Stimulated activated CD8-positive, alpha-beta memory T cell treated with anti-CD3 and anti-CD28 coated beads, Interleukin-2, amount 100 ng/mL, for 48 hours (primary cell): ENCODE data around the gene HNRNPU.

Experiments used
- DNase-seq, 2 donors: peaks; one replicate each; pipeline ENCODE4 v3.0.0-alpha.2; 2020; ENCODE audit warnings: low read depth in 2 of 2

Gene HNRNPU

GRCh38 chr1:244864253-244865027 lies at the start of gene HNRNPU:
TSS of gene HNRNPU (minus strand) at chr1:244864543. CDS start at chr1:244864307, 236 bp downstream.
- DNase-seq = peak; percentile 94 to 97

GRCh38 chr1:244913806-244914205 lies 49.5 kb upstream of the HNRNPU start:
- no peak for DNase-seq

GRCh38 chr1:244904119-244904518 lies 39.8 kb upstream of the HNRNPU start:
- DNase-seq = no peak

GRCh38 chr1:244901400-244902015 lies 37.2 kb upstream of the HNRNPU start:
- no peak for DNase-seq

GRCh38 chr1:244897476-244898254 lies 33.3 kb upstream of the HNRNPU start:
- no peak for DNase-seq

GRCh38 chr1:244896550-244896949 lies 32.2 kb upstream of the HNRNPU start:
- DNase-seq = no peak

- DNase-seq = no peak
Measured at GRCh38 chr1:244893836-244894235, 29.5 kb upstream of the HNRNPU start.

- DNase-seq = no peak
Measured at GRCh38 chr1:244887281-244887680, 22.9 kb upstream of the HNRNPU start.

GRCh38 chr1:244881552-244882280 lies 17.4 kb upstream of the HNRNPU start:
- no peak for DNase-seq

- no peak for DNase-seq
Measured at GRCh38 chr1:244878681-244879080, 14.3 kb upstream of the HNRNPU start.

- DNase-seq = no peak
Measured at GRCh38 chr1:244876228-244876910, 12.0 kb upstream of the HNRNPU start.

- DNase-seq = no peak
Measured at GRCh38 chr1:244874974-244875579, 10.7 kb upstream of the HNRNPU start.

GRCh38 chr1:244869950-244870349 lies 5.6 kb upstream of the HNRNPU start:
- DNase-seq = no peak

GRCh38 chr1:244869364-244869827 lies 5.1 kb upstream of the HNRNPU start:
- DNase-seq = no peak

- DNase-seq = no peak
Measured at GRCh38 chr1:244868484-244869363, 4.4 kb upstream of the HNRNPU start.

GRCh38 chr1:244866355-244866754 lies 2.0 kb upstream of the HNRNPU start:
- DNase-seq = no peak

- no peak for DNase-seq
Measured at GRCh38 chr1:244865820-244866219, 1.5 kb upstream of the HNRNPU start.

- DNase-seq = peak in 1 of 2 donors; percentile 19
Measured at GRCh38 chr1:244865028-244865371, 657 bp upstream of the HNRNPU start.

- DNase-seq = no peak
Measured at GRCh38 chr1:244863491-244864252, 671 bp downstream of the HNRNPU start.
